PC-3 (cell line): ENCODE data around the gene NPTXR. TPM values are rescaled to one million over a fixed set of nuclear protein-coding genes. Genes with fewer than 3 reads are reported as not detected.

ENCODE experiments used
- ATAC-seq: fragments of 200-7000 bp; cut with Tn5 transposase; 2 replicates; pipeline ENCODE4 v1.9.1; 2020; ENCODE audit warnings: mild to moderate bottlenecking, moderate library complexity
- BruUV-seq: library from RNA; stranded (reverse); fragments of 400-500 nt; replicated peaks from 2 replicates; lab custom pipeline; 2021; lab: Mats Ljungman, UMichigan
- CTCF ChIA-PET: fragments of 300-600 bp; sonication (Branson Sonifier 250); formaldehyde crosslinking; loops from one replicate; lab custom pipeline; 2022; ENCODE audit warnings: antibody characterized with exemption; lab: Charles Lee
- POLR2A ChIA-PET: fragments of 300-600 bp; sonication (Branson Sonifier 250); formaldehyde crosslinking; loops from one replicate; lab custom pipeline; 2022; ENCODE audit warnings: antibody characterized with exemption; ENCODE audit not compliant: unreplicated experiment; lab: Charles Lee
- DNase-seq: peaks from one replicate; pipeline ENCODE4 v3.0.0-alpha.2; 2015
- H2AFZ ChIP-seq: fragments of 300-600 bp; sonication (generic); 2 replicates; pipeline ENCODE4 v1.6.0; 2016; ENCODE audit warnings: antibody characterized with exemption, low read length
- H3F3A ChIP-seq: fragments of 300-600 bp; sonication (generic); one replicate; pipeline ENCODE4 v1.6.0; 2017; ENCODE audit warnings: antibody characterized with exemption, low read length, control low read depth, mild to moderate bottlenecking; ENCODE audit not compliant: unreplicated experiment
- H3K27ac ChIP-seq: fragments of 300-600 bp; sonication (generic); 2 replicates; pipeline ENCODE4 v1.5.1; 2016; ENCODE audit warnings: mild to moderate bottlenecking, low read length
- H3K27me3 ChIP-seq: fragments of 300-600 bp; sonication (generic); 2 replicates; pipeline ENCODE4 v1.6.1; 2016; ENCODE audit warnings: low read length, mixed read lengths
- H3K36me3 ChIP-seq: fragments of 300-600 bp; sonication (generic); 2 replicates; pipeline ENCODE4 v1.6.1; 2016; ENCODE audit warnings: low read depth, mixed run types, low read length, mixed read lengths
- H3K4me1 ChIP-seq: fragments of 300-600 bp; sonication (generic); 2 replicates; pipeline ENCODE4 v1.5.1; 2016; ENCODE audit warnings: low read length; ENCODE audit not compliant: insufficient read depth
- H3K4me2 ChIP-seq: fragments of 300-600 bp; sonication (generic); 2 replicates; pipeline ENCODE4 v1.6.0; 2016; ENCODE audit warnings: low read length
- H3K4me3 ChIP-seq: fragments of 300-600 bp; sonication (generic); 2 replicates; pipeline ENCODE4 v1.5.1; 2016; ENCODE audit warnings: mild to moderate bottlenecking, low read length, mixed read lengths
- H3K79me2 ChIP-seq: fragments of 300-600 bp; sonication (generic); 2 replicates; pipeline ENCODE4 v1.6.1; 2017; ENCODE audit warnings: low read length, mixed read lengths
- H3K9ac ChIP-seq: fragments of 300-600 bp; sonication (generic); 2 replicates; pipeline ENCODE4 v1.6.0; 2016; ENCODE audit warnings: mild to moderate bottlenecking, low read length
- H3K9me2 ChIP-seq: fragments of 300-600 bp; sonication (generic); replicated peaks from 2 replicates; pipeline ENCODE4 v1.6.1; 2016; ENCODE audit warnings: mixed run types, low read length, mixed read lengths
- H3K9me3 ChIP-seq: fragments of 300-600 bp; sonication (generic); 2 replicates; pipeline ENCODE4 v1.6.1; 2016; ENCODE audit warnings: low read length, mixed read lengths
- H4K20me1 ChIP-seq: fragments of 300-600 bp; sonication (generic); 2 replicates; pipeline ENCODE4 v1.6.1; 2016; ENCODE audit warnings: low read length, mixed read lengths
- EZH2 ChIP-seq: fragments of 300-600 bp; sonication (generic); IDR thresholded peaks from one replicate; pipeline ENCODE4 v1.6.1; 2017; ENCODE audit warnings: antibody characterized with exemption, mild to moderate bottlenecking, low read length; ENCODE audit not compliant: unreplicated experiment
- EZH2phosphoT487 ChIP-seq: fragments of 300-600 bp; sonication (generic); IDR thresholded peaks from 2 replicates; pipeline ENCODE4 v1.6.1; 2018; ENCODE audit warnings: mild to moderate bottlenecking, antibody characterized with exemption, low read length, borderline replicate concordance
- intact Hi-C: fragments of 100-400 bp; cut with micrococcal nuclease; formaldehyde crosslinking; loops from 2 replicates; pipeline ENCODE4 v1.9.0; 2023
- total RNA-seq: library from RNA; depleted of rRNA; stranded (reverse); fragments of >200 nt; gene quantifications from 2 replicates; pipeline ENCODE4 v1.2.3, GENCODE V29; 2014
- TF ChIP-seq, protein P1 (sequence below): fragments of 300-600 bp; sonication (generic); conservative IDR thresholded peaks from 2 replicates; pipeline ENCODE4 v1.5.1; 2017; ENCODE audit warnings: antibody characterized with exemption, low read depth, mild to moderate bottlenecking, low read length

The NPTXR gene
- total RNA-seq, 1 experiment from 2014 or later = 2.8 TPM

DNA sequence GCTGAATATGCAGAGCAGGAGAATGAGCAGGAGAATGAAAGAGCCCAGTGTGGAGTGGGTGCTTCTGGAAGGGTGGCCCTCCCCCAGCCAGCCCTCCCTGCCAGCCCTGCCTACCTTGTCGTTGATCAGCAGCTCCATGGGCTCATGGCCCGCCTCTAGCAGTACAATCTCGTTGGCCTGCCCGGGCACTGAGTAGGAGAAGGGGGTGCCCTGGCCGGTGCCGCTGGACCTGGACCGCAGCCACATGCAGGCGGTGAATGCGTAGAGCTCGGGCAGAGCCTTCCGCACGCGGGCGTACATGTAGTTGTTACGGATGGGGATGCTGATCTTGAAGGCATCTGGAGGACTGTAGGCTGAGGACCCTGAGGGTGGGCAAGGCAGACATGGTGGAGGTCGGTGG is 17.4 kb downstream of the NPTXR start:
- Histone ChIP-seq H2AFZ (no peak overlapping the region), H3K79me2 (no peaks in the 10 kb centered on the region), H3F3A (no peaks in the 10 kb centered on the region), H3K4me1 (no peaks in the 10 kb centered on the region), H4K20me1 (no peaks in the 10 kb centered on the region), H3K9ac (no peak overlapping the region), H3K36me3 (no peaks in the 10 kb centered on the region), H3K4me2 (no peak overlapping the region), H3K27ac (no peak overlapping the region), H3K4me3 (no peak overlapping the region), H3K9me2 (no peaks in the 10 kb centered on the region), H3K9me3 (no peaks in the 10 kb centered on the region), H3K27me3 (no peaks in the 10 kb centered on the region)
- TF ChIP-seq, protein P1, sequence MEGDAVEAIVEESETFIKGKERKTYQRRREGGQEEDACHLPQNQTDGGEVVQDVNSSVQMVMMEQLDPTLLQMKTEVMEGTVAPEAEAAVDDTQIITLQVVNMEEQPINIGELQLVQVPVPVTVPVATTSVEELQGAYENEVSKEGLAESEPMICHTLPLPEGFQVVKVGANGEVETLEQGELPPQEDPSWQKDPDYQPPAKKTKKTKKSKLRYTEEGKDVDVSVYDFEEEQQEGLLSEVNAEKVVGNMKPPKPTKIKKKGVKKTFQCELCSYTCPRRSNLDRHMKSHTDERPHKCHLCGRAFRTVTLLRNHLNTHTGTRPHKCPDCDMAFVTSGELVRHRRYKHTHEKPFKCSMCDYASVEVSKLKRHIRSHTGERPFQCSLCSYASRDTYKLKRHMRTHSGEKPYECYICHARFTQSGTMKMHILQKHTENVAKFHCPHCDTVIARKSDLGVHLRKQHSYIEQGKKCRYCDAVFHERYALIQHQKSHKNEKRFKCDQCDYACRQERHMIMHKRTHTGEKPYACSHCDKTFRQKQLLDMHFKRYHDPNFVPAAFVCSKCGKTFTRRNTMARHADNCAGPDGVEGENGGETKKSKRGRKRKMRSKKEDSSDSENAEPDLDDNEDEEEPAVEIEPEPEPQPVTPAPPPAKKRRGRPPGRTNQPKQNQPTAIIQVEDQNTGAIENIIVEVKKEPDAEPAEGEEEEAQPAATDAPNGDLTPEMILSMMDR = no peak
- no peak for TF ChIP-seq EZH2
- TF ChIP-seq EZH2phosphoT487 = no peak
- intact Hi-C loops = no loop called here
- DNase-seq (no peak), ATAC-seq (no peak)
- ChIA-PET CTCF (no interaction called here), POLR2A (no interaction called here)
- BruUV-seq = no TSS peak

GRCh38 chr22:38824585-38824984 is 19.2 kb downstream of the NPTXR start:
- DNase-seq (peak; percentile 67), ATAC-seq (peak; percentile 65)
- POLR2A ChIA-PET = no interaction called here
- BruUV-seq = no TSS peak
- TF ChIP-seq EZH2 (no peak), EZH2phosphoT487 (no peak)
- TF ChIP-seq, protein P1 = peak; percentile 32; the same call in 1 of the 2 replicates
- H2AFZ ChIP-seq = no peak overlapping the region
- H3K79me2 ChIP-seq = no peaks in the 10 kb centered on the region
- no peak overlapping the region for H3K27ac ChIP-seq
- H3K9me3 ChIP-seq = no peaks in the 10 kb centered on the region
- CTCF ChIA-PET = no interaction called here
- H3K9ac ChIP-seq = no peak overlapping the region
- no peaks in the 10 kb centered on the region for H3K36me3 ChIP-seq
- no peak overlapping the region for H3K4me2 ChIP-seq
- intact Hi-C loops = no loop called here
- no peaks in the 10 kb centered on the region for H3F3A ChIP-seq
- no peaks in the 10 kb centered on the region for H4K20me1 ChIP-seq
- no peaks in the 10 kb centered on the region for H3K9me2 ChIP-seq
- H3K4me1 ChIP-seq = no peaks in the 10 kb centered on the region
- H3K27me3 ChIP-seq = no peaks in the 10 kb centered on the region
- no peak overlapping the region for H3K4me3 ChIP-seq

DNA sequence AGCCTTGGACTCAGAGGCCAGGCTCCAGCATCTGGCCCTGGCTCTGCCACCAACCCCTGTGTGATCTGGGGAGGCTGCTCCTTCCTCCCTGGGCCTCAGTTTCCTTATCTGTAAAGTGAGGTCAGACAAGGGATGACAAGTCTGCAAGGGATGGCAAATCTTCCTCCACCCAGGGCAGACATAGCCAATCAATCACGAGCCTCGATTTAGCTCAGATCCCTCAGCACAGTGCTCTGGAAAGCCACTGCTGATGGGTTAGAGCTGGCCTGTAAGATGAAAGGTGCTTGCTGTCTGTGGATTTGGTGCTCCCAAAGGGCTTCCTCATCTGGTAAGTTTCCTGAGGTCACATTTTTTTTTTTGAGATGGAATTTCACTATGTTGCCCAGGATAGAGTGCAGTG is 20.2 kb downstream of the NPTXR start:
- POLR2A ChIA-PET = no interaction called here
- CTCF ChIA-PET = interaction anchor here (0.6 kb wide), 1 partner anchor 32 kb away, joined by 4 read pairs; no protein-coding TSS in a partner anchor
- H3K36me3 ChIP-seq = no peaks in the 10 kb centered on the region

More for the DNA sequence above, 20.2 kb downstream of the NPTXR start:
- no peaks in the 10 kb centered on the region for H3F3A ChIP-seq
- TF ChIP-seq EZH2phosphoT487 = no peak
- TF ChIP-seq, protein P1 = no peak
- no peak for TF ChIP-seq EZH2
- H3K79me2 ChIP-seq = no peaks in the 10 kb centered on the region
- H3K27me3 ChIP-seq = no peaks in the 10 kb centered on the region
- no peak overlapping the region for H2AFZ ChIP-seq
- H3K27ac ChIP-seq = no peak overlapping the region
- H3K4me1 ChIP-seq = no peaks in the 10 kb centered on the region
- no peak for DNase-seq
- H3K4me3 ChIP-seq = no peak overlapping the region
- no peaks in the 10 kb centered on the region for H3K9me3 ChIP-seq
- H3K9ac ChIP-seq = no peak overlapping the region
- no peak overlapping the region for H3K4me2 ChIP-seq
- ATAC-seq = no peak
- BruUV-seq = no TSS peak
- intact Hi-C loops = no loop called here
- no peaks in the 10 kb centered on the region for H3K9me2 ChIP-seq
- no peaks in the 10 kb centered on the region for H4K20me1 ChIP-seq
